HFFc6 (cell line): Measurements from ENCODE around the gene STK39. TPM values are rescaled to one million over a fixed set of nuclear protein-coding genes. Genes with fewer than 3 reads are reported as not detected.

Experiments
- DNase-seq: peaks from one replicate; pipeline ENCODE4 v3.0.0-alpha.2; 2018
- H3K27ac Mint-ChIP-seq: 2 replicates; pipeline ENCODE4 v1.8.0; 2020; ENCODE audit warnings: mild to moderate bottlenecking, mixed read lengths
- H3K27me3 Mint-ChIP-seq: 2 replicates; pipeline ENCODE4 v1.8.0; 2021; ENCODE audit warnings: mild to moderate bottlenecking, moderate library complexity, mixed read lengths; ENCODE audit not compliant: insufficient read depth
- H3K36me3 Mint-ChIP-seq: 2 replicates; pipeline ENCODE4 v1.8.0; 2021; ENCODE audit warnings: low read depth, mixed read lengths
- H3K4me1 Mint-ChIP-seq: 2 replicates; pipeline ENCODE4 v1.8.0; 2020; ENCODE audit warnings: low read depth, mixed read lengths
- H3K4me3 Mint-ChIP-seq: 2 replicates; pipeline ENCODE4 v1.8.0; 2020; ENCODE audit warnings: mild to moderate bottlenecking, moderate library complexity, mixed read lengths
- H3K9me3 Mint-ChIP-seq: 2 replicates; pipeline ENCODE4 v1.8.0; 2020; ENCODE audit warnings: mild to moderate bottlenecking, mixed read lengths
- CTCF ChIP-seq: fragments of 200-600 bp; sonication (generic); IDR thresholded peaks from 2 replicates; pipeline ENCODE4 v1.5.0; 2021; ENCODE audit warnings: antibody characterized with exemption, mild to moderate bottlenecking
- total RNA-seq, 6 experiments: library from RNA; stranded (reverse); fragmentation: NEBNext Ultra II Directional; extraction: Animal tissue kit (Norgen Biotek cat#: 25700); gene quantifications; 2 replicates in 1 of 6; 3 replicates in 5 of 6; pipeline ENCODE4 v1.2.3, GENCODE V29; 2021

STK39 gene
- total RNA-seq, 6 experiments from 2014 or later = 27.7 to 36.4 (median 33.4) TPM

- H3K27me3 Mint-ChIP-seq = peaks cover 1% of the 10 kb centered on the region
- no peaks in the 10 kb centered on the region for H3K36me3 Mint-ChIP-seq
- H3K4me3 Mint-ChIP-seq = no peak overlapping the region
- H3K4me1 Mint-ChIP-seq = peaks cover 9% of the 10 kb centered on the region
- H3K9me3 Mint-ChIP-seq = no peaks in the 10 kb centered on the region
- no peak for TF ChIP-seq CTCF
- H3K27ac Mint-ChIP-seq = no peak overlapping the region
- no peak for DNase-seq
Measured at GRCh38 chr2:167945660-167946368, 301.6 kb downstream of the STK39 start.

GRCh38 chr2:167944825-167945659 is 302.4 kb downstream of the STK39 start:
- Mint-ChIP-seq H3K9me3 (no peaks in the 10 kb centered on the region), H3K27me3 (peaks cover 4% of the 10 kb centered on the region), H3K4me1 (peaks cover 9% of the 10 kb centered on the region), H3K36me3 (no peaks in the 10 kb centered on the region), H3K4me3 (no peak overlapping the region), H3K27ac (no peak overlapping the region)
- peak; percentile 16 for DNase-seq
- TF ChIP-seq CTCF = no peak

- peaks cover 4% of the 10 kb centered on the region for H3K27me3 Mint-ChIP-seq
- H3K4me1 Mint-ChIP-seq = peaks cover 9% of the 10 kb centered on the region
- TF ChIP-seq CTCF = no peak
- H3K4me3 Mint-ChIP-seq = no peak overlapping the region
- peak; percentile 2 for DNase-seq
- no peaks in the 10 kb centered on the region for H3K9me3 Mint-ChIP-seq
- no peak overlapping the region for H3K27ac Mint-ChIP-seq
- no peaks in the 10 kb centered on the region for H3K36me3 Mint-ChIP-seq
Measured at GRCh38 chr2:167943897-167944296, 303.5 kb downstream of the STK39 start.

- Mint-ChIP-seq H3K4me1 (peaks cover 9% of the 10 kb centered on the region), H3K27ac (no peak overlapping the region), H3K9me3 (no peaks in the 10 kb centered on the region), H3K4me3 (no peak overlapping the region), H3K27me3 (peaks cover 4% of the 10 kb centered on the region), H3K36me3 (no peaks in the 10 kb centered on the region)
- DNase-seq = no peak
- TF ChIP-seq CTCF = no peak
Measured at GRCh38 chr2:167943368-167943767, 304.0 kb downstream of the STK39 start.

GRCh38 chr2:167942366-167943081 is 304.9 kb downstream of the STK39 start:
- H3K27me3 Mint-ChIP-seq = peaks cover 4% of the 10 kb centered on the region
- peaks cover 9% of the 10 kb centered on the region for H3K4me1 Mint-ChIP-seq
- H3K9me3 Mint-ChIP-seq = no peaks in the 10 kb centered on the region

More at GRCh38 chr2:167942366-167943081, 304.9 kb downstream of the STK39 start:
- no peaks in the 10 kb centered on the region for H3K36me3 Mint-ChIP-seq
- no peak overlapping the region for H3K27ac Mint-ChIP-seq
- DNase-seq = no peak
- no peak for TF ChIP-seq CTCF
- no peak overlapping the region for H3K4me3 Mint-ChIP-seq
